ENCODE measurements around the gene MMS22L. TPM values are rescaled to one million over a fixed set of nuclear protein-coding genes. Genes with fewer than 3 reads are reported as not detected.

MMS22L gene
- polyA plus RNA-seq, 1 donor (not counting 4 experiments of a cell fraction or from before 2014, with no cell fraction given): 14.3 TPM

DNA sequence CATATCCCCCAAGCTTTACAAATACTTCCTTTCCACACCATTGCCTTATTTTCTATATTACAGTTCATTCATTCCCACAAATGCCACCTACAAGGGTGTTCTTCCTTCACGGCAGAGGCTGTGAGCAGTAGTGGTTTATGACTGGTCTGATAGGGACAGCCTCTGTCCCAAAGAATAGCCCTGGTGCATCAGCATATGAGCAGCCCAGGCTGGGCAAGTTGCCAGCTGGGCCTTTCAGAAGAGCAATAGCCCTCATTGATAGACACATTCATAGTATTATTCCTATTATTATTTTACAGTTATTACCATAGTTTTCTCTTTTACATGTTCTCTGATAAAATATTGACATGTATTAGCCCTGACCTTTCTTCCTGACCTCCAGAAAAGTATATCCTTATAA, 149.9 kb downstream of the MMS22L start:
- Histone ChIP-seq H3K9me3 (ENCODE audit: control insufficient read depth, low read depth, low read length) (no peaks in the 10 kb centered on the region), H3K4me3 (ENCODE audit: control insufficient read depth in 2 of 3, extremely low read depth in 1 of 3, insufficient read depth in 2 of 3, low read depth in 1 of 3, low read length in 3 of 3) (no peak overlapping the region), H3K9me1 (ENCODE audit: control insufficient read depth, extremely low read depth, insufficient read depth, low read length) (no peaks in the 10 kb centered on the region), H2AFZ (ENCODE audit: control insufficient read depth, low read length) (no peak overlapping the region), H4K20me1 (ENCODE audit: control insufficient read depth, extremely low read depth, insufficient read depth, low read length) (no peaks in the 10 kb centered on the region), H3K36me3 (ENCODE audit: control insufficient read depth in 2 of 2, extremely low read depth in 1 of 2, insufficient read depth in 2 of 2, low read length in 2 of 2) (no peaks in the 10 kb centered on the region), H3K27me3 (ENCODE audit: control insufficient read depth, extremely low read depth, insufficient read depth, low read length) (no peaks in the 10 kb centered on the region), H3K9ac (ENCODE audit: control insufficient read depth, extremely low read depth, insufficient read depth, low read length) (no peak overlapping the region), H3K4me1 (ENCODE audit: control insufficient read depth, extremely low read depth, insufficient read depth, low read length) (no peaks in the 10 kb centered on the region), H3K79me2 (ENCODE audit: control insufficient read depth, insufficient read depth, low read length) (no peaks in the 10 kb centered on the region), H3K4me2 (ENCODE audit: control insufficient read depth, extremely low read depth, insufficient read depth, low read depth, low read length) (no peak overlapping the region), H3K27ac (ENCODE audit: control insufficient read depth, insufficient read depth, low read length) (no peak overlapping the region)
- no peak for FAIRE-seq
- TF ChIP-seq, protein P1, sequence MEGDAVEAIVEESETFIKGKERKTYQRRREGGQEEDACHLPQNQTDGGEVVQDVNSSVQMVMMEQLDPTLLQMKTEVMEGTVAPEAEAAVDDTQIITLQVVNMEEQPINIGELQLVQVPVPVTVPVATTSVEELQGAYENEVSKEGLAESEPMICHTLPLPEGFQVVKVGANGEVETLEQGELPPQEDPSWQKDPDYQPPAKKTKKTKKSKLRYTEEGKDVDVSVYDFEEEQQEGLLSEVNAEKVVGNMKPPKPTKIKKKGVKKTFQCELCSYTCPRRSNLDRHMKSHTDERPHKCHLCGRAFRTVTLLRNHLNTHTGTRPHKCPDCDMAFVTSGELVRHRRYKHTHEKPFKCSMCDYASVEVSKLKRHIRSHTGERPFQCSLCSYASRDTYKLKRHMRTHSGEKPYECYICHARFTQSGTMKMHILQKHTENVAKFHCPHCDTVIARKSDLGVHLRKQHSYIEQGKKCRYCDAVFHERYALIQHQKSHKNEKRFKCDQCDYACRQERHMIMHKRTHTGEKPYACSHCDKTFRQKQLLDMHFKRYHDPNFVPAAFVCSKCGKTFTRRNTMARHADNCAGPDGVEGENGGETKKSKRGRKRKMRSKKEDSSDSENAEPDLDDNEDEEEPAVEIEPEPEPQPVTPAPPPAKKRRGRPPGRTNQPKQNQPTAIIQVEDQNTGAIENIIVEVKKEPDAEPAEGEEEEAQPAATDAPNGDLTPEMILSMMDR (optimal IDR thresholded peaks at IDR 0.05 in 1 of 3, IDR thresholded peaks at IDR 0.05 in 1 of 3, conservative IDR thresholded peaks at IDR 0.05 in 1 of 3; ENCODE audit: extremely low read depth in 1 of 3, insufficient read depth in 2 of 3, low read length in 3 of 3): no peak
- no peak for TF ChIP-seq EZH2 (IDR thresholded peaks at IDR 0.05; ENCODE audit: low read length)
- DNase-seq (ENCODE audit: low read depth, low spot score): no peak
- dilution Hi-C loops (cut with MboI; ENCODE audit: extremely low pct_ligation_motif_present, low sequenced_read_pairs): no loop called here

DNA sequence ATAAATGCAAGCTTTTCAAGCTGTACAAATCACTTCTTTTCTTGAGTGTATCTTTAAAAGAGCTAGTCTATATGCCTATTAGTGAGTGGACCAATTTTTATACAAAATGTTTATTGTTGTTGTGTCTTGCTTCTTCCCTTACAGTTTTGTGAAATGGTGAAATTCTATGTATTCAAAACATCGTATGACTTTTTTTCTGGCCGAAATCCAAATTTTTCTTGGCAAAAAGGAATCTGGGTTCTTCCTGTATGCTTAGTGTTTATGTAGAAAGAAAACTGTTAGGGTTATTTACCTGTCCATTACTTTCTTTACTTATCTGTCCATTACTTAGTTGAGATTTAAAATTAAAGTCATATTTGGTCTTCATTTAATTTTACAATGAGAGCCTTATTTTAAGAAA, 153.9 kb downstream of the MMS22L start:
- dilution Hi-C loops (cut with MboI; ENCODE audit: extremely low pct_ligation_motif_present, low sequenced_read_pairs): no loop called here
- H3K9ac ChIP-seq (ENCODE audit: control insufficient read depth, extremely low read depth, insufficient read depth, low read length): no peak overlapping the region
- H3K4me2 ChIP-seq (ENCODE audit: control insufficient read depth, extremely low read depth, insufficient read depth, low read depth, low read length): no peak overlapping the region
- DNase-seq (ENCODE audit: low read depth, low spot score) (no peak), FAIRE-seq (no peak)
- no peaks in the 10 kb centered on the region for H3K4me1 ChIP-seq (ENCODE audit: control insufficient read depth, extremely low read depth, insufficient read depth, low read length)
- no peak for TF ChIP-seq EZH2 (IDR thresholded peaks at IDR 0.05; ENCODE audit: low read length)
- TF ChIP-seq, protein P1 (optimal IDR thresholded peaks at IDR 0.05 in 1 of 3, IDR thresholded peaks at IDR 0.05 in 1 of 3, conservative IDR thresholded peaks at IDR 0.05 in 1 of 3; ENCODE audit: extremely low read depth in 1 of 3, insufficient read depth in 2 of 3, low read length in 3 of 3): no peak
- H3K9me1 ChIP-seq (ENCODE audit: control insufficient read depth, extremely low read depth, insufficient read depth, low read length): no peaks in the 10 kb centered on the region
- H3K27ac ChIP-seq (ENCODE audit: control insufficient read depth, insufficient read depth, low read length): no peak overlapping the region
- no peak overlapping the region for H2AFZ ChIP-seq (ENCODE audit: control insufficient read depth, low read length)
- H4K20me1 ChIP-seq (ENCODE audit: control insufficient read depth, extremely low read depth, insufficient read depth, low read length): no peaks in the 10 kb centered on the region
- H3K4me3 ChIP-seq (ENCODE audit: control insufficient read depth in 2 of 3, extremely low read depth in 1 of 3, insufficient read depth in 2 of 3, low read depth in 1 of 3, low read length in 3 of 3): no peak overlapping the region
- H3K27me3 ChIP-seq (ENCODE audit: control insufficient read depth, extremely low read depth, insufficient read depth, low read length): no peaks in the 10 kb centered on the region
- H3K36me3 ChIP-seq (ENCODE audit: control insufficient read depth in 2 of 2, extremely low read depth in 1 of 2, insufficient read depth in 2 of 2, low read length in 2 of 2): no peaks in the 10 kb centered on the region
- H3K9me3 ChIP-seq (ENCODE audit: control insufficient read depth, low read depth, low read length): no peaks in the 10 kb centered on the region
- H3K79me2 ChIP-seq (ENCODE audit: control insufficient read depth, insufficient read depth, low read length): no peaks in the 10 kb centered on the region
